Measurements from ENCODE around the gene PRKN.
"Not testable (repeated sequence)": the region's sequence is repeated elsewhere in the genome, so short reads cannot be mapped to it uniquely, and the experiment has no call there.

The PRKN gene

DNA sequence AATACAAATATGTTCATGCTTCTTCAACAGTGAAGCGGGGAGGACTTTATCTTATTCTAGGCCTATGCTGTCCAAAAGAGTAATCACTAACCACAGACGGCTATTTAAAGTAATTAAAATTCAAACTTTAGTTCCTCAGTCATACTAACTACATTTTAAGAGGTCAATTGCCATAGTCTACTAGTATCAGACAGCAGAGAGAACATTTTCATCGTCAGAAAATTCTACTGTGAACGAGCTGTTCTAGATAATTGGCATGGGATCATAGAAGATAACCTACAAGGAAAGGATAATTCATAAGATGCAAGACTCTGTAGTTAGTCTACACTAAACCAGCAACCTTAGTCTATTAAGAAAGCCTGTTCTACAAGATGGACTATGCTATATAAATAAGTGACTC, 44.4 kb downstream of the PRKN start:
- no peak overlapping the region for H3K4me3 ChIP-seq (ENCODE audit: low read length)
- TF ChIP-seq, protein P1, sequence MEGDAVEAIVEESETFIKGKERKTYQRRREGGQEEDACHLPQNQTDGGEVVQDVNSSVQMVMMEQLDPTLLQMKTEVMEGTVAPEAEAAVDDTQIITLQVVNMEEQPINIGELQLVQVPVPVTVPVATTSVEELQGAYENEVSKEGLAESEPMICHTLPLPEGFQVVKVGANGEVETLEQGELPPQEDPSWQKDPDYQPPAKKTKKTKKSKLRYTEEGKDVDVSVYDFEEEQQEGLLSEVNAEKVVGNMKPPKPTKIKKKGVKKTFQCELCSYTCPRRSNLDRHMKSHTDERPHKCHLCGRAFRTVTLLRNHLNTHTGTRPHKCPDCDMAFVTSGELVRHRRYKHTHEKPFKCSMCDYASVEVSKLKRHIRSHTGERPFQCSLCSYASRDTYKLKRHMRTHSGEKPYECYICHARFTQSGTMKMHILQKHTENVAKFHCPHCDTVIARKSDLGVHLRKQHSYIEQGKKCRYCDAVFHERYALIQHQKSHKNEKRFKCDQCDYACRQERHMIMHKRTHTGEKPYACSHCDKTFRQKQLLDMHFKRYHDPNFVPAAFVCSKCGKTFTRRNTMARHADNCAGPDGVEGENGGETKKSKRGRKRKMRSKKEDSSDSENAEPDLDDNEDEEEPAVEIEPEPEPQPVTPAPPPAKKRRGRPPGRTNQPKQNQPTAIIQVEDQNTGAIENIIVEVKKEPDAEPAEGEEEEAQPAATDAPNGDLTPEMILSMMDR (IDR thresholded peaks at IDR 0.05; ENCODE audit: insufficient read depth, low read depth, low read length, missing control alignments), result no peak
- peak; percentile 25 for DNase-seq (ENCODE audit: low read depth)

DNA sequence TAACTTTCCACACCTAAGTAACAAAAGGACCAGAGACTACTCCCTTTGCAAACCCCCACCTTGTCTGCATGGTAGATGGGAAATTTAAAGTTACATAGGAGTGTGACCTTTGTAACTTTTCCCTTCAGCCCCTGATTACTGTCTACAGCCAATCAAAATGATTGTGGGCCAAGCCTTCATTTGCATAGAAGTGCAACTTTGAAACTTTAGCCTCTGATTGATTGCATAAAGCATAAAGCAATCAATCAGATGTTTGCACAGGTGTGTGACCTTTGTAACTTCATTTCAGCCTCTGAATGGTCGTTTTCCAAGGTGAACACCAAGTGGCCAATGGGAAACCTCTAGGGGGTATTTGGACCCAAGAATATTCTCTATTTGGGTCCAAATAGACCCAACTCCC, 46.1 kb downstream of the PRKN start:
- DNase-seq (ENCODE audit: low read depth), result no peak
- no peak overlapping the region for H3K4me3 ChIP-seq (ENCODE audit: low read length)
- TF ChIP-seq, protein P1 (IDR thresholded peaks at IDR 0.05; ENCODE audit: insufficient read depth, low read depth, low read length, missing control alignments), result no peak

DNA sequence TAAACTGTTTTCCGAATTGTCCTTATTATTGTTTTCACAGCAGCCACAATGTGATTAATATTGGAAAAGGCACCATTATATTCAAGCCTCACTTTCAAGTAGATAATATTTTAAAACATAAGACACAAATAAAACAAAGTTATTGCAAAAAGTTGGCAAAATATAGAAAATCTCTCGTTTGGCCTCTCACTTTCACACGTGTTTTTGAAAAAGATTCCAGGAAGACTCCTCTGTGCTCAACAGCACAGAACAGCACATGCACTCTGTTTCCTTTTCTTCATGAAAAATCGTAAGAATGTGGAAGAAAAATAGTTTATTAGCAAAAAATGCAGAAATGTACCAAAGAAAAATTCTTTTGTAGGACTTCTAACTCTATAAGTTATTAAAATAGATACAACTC, 46.7 kb downstream of the PRKN start:
- H3K4me3 ChIP-seq (ENCODE audit: low read length), result no peak overlapping the region
- TF ChIP-seq, protein P1 (IDR thresholded peaks at IDR 0.05; ENCODE audit: insufficient read depth, low read depth, low read length, missing control alignments), result no peak
- no peak for DNase-seq (ENCODE audit: low read depth)

DNA sequence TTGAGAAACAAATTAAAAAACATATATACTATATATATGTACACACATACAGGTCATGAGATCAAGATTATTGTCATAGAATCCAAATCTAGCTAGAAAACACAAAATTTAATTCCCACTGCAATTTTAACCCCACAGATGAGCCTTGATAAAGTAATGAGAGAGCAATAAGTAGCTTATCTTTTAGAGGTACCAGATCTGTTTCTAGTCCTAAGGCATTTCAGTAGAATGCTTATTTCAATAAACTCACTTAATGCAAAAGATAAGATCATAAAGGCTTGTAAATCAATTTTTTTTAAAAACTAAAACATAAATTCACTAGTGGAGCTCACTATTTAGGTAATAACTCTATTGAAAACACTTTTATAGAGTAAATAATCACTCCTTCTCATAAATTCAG, 47.2 kb downstream of the PRKN start:
- H3K4me3 ChIP-seq (ENCODE audit: low read length), result no peak overlapping the region
- TF ChIP-seq, protein P1 (IDR thresholded peaks at IDR 0.05; ENCODE audit: insufficient read depth, low read depth, low read length, missing control alignments), result no peak
- no peak for DNase-seq (ENCODE audit: low read depth)

DNA sequence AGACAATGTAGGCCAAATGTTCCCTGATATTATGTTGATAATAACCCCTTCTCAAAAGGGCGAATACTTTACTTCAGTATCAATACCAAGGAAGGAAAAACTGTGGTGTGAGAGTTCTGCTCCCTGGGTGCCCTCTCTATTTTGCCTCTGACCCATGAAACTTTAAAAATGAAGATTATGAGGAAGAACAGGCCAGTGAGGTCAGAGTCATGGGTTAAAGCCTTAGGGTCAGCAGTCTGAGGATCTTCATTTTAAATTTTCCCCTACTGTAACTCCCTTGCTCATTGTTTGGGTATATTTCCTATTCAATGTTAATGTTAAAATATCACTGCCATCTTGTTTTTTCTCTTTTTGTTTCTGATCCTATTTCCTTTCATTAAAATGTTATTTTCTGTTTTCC, 47.9 kb downstream of the PRKN start:
- H3K4me3 ChIP-seq (ENCODE audit: low read length), result no peak overlapping the region
- TF ChIP-seq, protein P1 (IDR thresholded peaks at IDR 0.05; ENCODE audit: insufficient read depth, low read depth, low read length, missing control alignments), result no peak
- DNase-seq (ENCODE audit: low read depth), result no peak

DNA sequence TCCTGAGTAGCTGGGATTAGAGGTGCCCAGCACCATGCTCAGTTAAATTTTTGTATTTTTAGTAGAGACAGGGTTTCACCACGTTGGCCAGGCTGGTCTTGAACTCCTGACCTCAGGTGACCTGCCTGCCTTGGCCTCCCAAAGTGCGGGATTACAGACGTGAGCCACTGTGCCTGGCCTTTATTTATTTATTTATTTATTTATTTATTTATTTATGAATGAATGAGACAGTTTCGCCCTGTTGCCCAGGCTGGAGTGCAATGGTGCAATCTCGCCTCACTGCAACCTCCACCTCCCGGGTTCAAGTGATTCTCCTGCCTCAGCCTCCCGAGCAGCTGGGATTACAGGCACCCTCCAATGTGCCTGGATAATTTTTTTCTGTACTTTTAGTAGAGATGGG, 48.7 kb downstream of the PRKN start:
- H3K4me3 ChIP-seq (ENCODE audit: low read length); DNase-seq (ENCODE audit: low read depth): not testable (repeated sequence)

DNA sequence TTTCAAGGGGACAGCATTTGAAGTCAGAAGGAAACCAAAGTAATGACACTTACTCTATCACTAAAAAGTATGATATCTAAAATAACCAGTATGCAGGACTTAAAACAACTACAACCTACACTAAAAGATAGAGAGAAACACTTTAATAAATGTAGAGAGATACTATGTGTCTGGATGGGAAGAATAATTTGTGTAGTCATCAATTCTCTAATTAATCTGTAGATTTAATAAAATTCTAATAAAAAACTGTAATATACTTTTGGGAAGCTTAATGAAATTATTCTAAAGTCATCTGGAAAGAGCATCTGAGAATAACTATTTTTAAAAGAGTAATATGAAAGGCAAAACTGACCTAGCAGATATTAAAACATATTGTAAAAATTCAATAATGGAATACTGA, 52.1 kb downstream of the PRKN start:
- TF ChIP-seq, protein P1 (IDR thresholded peaks at IDR 0.05; ENCODE audit: insufficient read depth, low read depth, low read length, missing control alignments), result no peak
- H3K4me3 ChIP-seq (ENCODE audit: low read length), result no peak overlapping the region
- DNase-seq (ENCODE audit: low read depth), result no peak

DNA sequence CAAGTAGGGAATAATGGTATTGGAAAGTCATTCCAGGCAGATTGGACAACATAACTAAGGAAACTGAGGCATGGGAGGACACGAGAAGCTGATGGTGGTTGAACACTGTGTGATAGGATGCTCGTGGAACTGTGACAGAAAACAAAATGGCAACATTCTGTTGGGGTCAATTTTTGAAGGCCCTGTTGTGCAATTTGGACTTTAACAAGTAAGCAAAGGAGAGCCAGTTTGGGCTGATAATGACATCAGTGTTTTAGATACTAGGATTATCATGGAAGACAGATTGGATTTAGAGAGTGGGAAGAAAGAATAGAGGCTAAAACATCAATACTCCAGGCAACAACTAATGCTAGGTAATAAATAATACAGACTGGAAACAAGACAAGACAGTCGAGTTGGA, 53.1 kb downstream of the PRKN start:
- TF ChIP-seq, protein P1 (IDR thresholded peaks at IDR 0.05; ENCODE audit: insufficient read depth, low read depth, low read length, missing control alignments), result no peak
- H3K4me3 ChIP-seq (ENCODE audit: low read length), result no peak overlapping the region
- DNase-seq (ENCODE audit: low read depth), result no peak

All from epithelial cell of esophagus (primary cell).